H54 (cell line): Measurements from ENCODE around the gene TBC1D20.

Experiments used
- DNase-seq: peaks from one replicate; pipeline ENCODE4 v3.0.0; 2011; ENCODE audit warnings: low spot score, mixed read lengths; ENCODE audit not compliant: insufficient read length
- FAIRE-seq: peaks from 3 replicates; lab custom pipeline; 2011; peaks lifted over from hg19 to GRCh38; lab: Jason Lieb, UNC
- POLR2A ChIP-seq: IDR thresholded peaks from 2 replicates; pipeline ENCODE4 v1.6.1; 2011; ENCODE audit warnings: low read depth, mild to moderate bottlenecking, low read length

TBC1D20 gene

DNA sequence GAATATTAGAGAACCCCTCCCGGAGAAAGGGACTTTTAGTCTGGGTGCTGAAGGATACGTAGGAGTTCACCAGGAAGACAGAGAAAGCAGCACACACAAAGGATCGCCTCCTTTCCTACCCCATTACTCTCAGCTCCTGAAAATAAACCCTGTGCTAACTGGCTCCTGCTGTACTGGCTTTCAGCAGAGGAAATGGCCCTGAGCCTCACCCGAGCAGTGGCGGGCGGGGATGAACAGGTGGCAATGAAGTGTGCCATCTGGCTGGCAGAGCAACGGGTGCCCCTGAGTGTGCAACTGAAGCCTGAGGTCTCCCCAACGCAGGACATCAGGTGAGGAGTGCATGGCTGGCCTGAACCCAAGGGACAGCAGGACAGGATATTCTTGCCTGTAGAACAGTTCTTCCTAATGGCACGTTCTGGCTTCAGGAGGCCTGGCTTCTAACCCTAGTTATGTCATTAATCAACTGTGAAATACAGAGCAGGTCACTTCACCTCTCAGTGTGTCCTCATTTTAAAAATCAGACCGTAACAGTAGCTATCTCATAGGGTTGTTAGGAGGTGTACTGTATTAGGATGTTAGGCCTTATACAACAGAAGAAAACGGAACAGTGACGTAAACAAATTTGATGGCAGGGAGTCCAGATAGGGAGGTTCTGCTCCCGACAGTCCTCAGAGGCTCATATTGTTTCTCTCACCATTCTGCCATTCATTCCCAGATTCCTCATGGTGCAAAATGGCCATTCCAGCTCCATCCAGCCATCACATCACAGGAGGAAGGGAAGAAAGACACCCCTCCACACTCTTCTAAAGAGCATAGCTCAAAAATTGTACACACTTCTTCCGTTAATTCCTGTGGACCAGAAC lies 52.4 kb downstream of the TBC1D20 start:
- TF ChIP-seq POLR2A: no peak
- FAIRE-seq (no peak), DNase-seq (no peak)

DNA sequence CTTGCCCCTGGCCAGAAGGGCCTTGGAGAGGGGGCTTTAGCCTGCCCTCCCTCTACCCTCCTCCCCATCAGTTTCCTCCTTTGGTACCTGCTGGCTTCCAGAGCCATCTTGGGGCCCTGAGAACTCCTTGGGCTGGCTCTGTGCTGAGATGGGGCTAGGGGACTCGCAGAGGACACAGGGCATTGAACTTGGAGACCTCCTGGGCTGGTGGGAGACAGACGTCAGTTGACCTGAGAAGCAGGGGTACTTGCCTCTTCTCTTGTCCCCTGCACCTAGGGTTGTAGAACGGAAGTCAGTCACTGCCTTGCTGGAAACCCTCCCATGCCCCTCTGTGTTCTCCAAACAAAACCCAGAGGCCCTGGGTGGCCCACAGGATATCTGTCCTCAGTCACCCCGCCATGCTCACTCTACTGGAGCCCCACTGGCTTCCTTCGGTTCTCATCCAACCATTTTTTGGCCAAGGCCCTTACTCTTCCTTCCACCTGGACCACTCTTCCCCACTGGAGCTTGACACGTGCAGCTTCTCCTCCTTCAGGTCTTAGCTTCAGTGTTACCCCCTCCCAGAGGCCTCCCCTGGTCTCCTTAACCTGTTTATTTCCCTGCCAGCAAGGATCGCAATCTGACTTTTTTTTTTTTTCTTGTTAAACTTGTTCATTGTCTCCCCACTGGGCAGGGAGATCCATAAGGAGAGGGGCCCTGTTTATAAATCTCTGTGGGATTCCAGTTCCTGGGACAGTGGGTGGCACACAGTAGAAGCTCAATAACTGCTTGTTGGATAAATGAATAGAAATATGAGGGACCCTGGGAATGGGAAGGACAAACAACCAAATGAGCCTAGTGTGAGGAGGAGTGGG lies 53.3 kb downstream of the TBC1D20 start:
- DNase-seq (no peak), FAIRE-seq (no peak)
- TF ChIP-seq POLR2A: no peak

DNA sequence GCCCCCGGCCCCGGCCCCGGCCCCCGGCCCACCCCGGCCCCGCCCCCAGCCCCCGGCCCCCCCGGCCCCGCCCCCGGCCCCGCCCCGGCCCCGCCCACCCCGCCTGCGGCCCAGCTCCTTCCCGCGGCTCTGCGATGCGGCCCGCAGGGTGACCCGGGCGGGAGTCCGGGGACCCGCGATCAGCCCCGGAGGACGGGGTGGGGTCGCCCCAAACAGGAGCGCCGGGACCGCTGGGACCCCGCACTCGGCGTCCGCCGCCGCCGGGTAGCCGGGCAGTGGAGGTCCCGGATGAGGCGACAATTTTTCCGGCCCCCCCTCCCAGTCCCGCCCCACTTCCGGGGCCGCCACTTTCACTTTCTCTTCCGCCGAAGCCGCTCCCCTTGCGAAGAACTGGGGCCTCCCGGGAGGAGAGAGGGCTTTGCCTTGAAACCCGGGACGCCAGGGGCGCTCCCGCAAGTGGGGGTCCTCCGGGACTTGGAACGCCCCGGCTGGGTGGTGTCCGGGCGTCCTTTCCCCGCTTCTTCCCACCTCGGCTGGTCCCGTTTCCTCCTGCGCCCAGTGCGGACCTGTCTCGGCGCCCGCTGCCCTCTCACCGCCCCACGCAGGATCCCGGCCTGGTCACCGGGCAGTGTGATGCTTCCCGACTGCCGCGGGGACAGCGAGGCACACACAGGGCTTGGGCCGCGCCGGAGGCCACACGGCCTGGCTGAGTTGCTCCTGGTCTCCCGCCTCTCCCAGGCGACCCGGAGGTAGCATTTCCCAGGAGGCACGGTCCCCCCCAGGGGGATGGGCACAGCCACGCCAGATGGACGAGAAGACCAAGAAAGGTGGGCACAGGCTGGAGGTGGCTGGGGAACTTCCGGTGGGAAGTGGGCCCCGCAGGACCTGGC lies 54.1 kb downstream of the TBC1D20 start, which contains the start of gene RBCK1:
Gene RBCK1 (plus strand): TSS at position 347 of the 890 bp plus-strand sequence. CDS start 459 bp downstream, at position 806.
- DNase-seq: peak; percentile 95
- FAIRE-seq: no peak
- TF ChIP-seq POLR2A: no peak

DNA sequence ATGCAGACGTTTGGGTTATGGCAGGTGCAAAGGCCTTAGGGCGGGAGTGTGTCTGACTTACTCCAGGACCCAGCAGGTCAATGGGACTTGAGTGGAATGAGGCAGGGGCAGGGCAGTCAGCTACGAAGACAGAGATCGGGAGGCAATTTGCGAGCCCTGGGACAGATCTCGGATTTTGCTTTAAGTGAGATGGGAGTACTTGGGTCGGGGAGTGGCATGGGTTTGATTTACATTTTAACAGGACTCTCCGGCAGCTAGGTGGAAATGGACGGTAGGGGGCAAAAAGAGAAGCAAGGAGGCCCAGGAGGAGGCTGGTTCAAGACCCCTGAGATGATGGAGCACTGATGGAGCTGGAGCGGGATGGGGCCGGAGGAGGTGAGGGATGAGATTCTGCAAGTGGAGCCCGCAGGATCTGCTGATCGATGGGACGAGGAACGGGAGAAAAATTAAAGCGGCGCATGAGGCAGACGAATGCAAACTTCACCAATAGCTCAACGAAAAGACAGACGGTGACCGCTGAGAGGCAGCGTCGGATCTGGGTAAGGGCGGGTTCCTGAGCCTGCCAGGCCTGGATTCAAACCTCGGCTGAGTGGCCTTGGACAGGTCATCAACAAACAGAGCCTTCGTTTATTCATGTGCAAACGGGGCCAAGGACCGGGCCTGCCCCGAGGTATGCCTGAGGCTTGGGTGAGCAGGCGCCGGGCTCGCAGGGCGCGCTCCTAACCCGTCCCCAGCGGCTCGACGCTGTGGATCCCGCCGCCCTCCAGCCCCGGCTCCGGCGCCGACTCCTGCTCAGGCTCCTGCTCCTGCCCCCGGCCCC lies 55.0 kb downstream of the TBC1D20 start:
- TF ChIP-seq POLR2A: peak; percentile 80
- DNase-seq (peak; percentile 91), FAIRE-seq (no peak)

DNA sequence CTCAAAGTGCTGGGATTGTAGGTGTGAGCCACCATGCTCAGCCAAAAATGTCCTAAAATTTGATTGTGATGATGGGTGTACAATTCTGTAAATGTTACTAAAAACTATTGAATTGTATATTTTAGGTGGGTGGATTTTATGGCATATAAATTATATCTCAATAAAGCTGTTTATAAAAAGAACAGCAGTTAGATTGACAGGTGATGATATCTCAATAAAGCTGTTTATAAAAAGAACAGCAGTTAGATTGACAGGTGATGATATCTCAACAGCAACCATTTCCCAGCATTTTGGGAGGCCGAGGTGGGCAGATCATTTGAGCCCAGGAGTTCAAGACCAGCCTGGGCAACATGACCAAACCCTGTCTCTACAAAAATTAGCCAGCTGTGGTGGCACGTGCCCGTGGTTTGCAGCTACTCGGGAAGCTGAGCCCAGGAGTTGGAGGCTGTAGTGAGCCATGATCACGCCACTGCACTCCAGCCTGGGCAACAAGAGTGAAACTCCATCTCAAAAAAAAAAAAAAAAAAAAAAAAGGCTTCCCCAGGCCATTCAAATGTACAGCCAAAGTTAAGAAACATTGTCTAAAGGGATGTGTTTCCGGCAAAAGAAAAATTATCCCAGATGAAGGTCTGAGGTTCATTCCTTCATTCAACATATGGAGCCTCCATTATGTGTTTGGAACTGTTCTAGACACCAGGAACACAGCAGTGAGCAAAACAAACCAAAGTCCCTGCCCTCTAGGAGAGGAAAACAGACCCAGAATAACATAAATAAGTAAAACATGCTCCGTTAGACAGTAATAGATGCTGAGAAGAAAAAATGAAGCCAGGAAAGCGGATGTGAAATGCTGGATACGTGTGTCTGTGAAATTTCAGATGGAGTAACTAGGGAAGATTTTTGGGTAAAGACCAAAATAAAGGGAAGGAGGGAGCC lies 55.9 kb downstream of the TBC1D20 start:
- no peak for DNase-seq
- no peak for TF ChIP-seq POLR2A
- FAIRE-seq: no peak

DNA sequence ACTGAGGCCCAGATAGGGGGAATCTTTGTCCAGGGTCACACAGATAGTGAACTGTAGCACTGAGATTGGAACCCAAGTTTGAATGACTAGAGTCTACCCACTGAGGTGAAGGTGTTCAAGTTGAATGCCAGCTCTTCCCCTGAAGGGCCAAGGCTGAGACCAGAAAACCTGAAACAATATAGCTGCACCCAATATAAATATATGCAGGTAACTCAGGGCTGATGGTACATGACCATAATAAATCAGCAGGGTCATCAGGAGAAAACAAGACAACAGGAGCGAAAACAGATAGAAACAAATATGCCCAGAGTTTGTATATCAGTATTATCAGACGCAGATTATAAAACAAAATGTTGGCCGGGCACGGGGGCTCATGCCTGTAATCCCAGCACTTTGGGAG lies 58.2 kb downstream of the TBC1D20 start:
- no peak for FAIRE-seq
- no peak for DNase-seq
- TF ChIP-seq POLR2A: no peak

DNA sequence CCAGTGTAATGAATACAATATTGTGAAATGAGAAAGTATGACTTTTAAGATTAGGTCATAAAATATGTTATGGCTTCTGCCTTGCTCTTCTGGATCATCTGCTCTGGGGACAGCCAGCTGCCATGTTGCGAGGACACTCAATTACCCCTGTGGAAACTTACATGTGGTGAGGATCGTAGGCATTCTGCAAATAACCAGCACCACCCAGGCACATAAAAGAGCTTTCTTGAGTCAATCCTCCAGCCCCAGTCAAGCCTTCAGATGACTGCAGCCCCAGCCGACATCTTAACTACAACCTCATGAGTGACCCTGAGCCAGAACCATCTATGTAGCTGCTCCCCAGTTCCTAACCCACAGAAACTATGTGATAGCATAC lies 58.8 kb downstream of the TBC1D20 start:
- DNase-seq: no peak
- FAIRE-seq: no peak
- TF ChIP-seq POLR2A: no peak

DNA sequence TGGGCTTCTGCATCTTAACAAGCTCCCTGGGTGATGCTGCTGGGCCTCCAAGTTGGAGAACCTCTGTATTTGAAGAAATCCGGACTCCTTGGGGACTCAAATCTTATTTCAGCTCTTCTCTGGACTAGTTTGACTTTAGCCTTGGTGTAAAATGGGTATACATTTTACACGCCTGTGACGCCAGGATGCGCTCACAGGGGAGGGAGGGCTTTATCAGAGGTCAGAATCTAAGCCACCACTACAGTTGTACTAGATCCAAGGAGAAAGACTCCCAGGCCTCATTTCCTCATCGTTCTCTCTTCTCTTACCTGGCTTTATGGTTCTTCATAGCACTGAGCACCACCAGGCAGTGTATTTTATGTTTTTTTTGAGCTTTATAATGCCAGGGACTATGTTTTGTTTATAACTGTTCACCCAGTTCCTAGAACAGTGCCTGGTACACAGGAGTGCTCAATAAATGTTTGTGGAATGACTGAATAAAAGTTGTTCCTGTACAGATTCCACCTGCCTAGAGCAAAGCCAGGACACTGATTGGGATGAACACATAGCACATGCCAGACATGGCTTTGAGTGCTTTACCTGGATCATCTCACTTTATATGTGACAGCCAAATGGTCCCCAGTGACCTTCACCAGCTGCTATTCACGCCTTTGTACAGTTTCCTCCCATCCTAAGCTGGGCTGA lies 59.3 kb downstream of the TBC1D20 start:
- DNase-seq: no peak
- FAIRE-seq: no peak
- no peak for TF ChIP-seq POLR2A

DNA sequence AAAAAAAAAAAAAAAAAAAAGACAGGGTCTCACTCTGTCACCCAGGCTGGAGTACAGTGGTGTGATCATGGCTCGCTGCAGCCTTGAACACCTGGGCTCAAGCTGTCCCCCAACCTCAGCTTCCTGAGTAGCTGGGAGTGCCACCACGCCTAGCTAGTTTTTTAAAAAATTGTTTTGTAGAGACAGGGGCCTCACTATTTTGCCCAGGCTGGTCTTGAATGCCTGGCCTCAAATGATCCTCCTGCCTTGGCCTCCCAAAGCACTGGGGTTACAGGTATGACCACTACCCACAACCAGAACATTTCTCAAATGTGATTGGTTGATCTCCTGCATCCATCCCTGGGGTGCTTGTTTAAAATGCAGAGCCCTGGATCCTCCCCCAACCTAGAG lies 59.8 kb downstream of the TBC1D20 start:
- DNase-seq: no peak
- no peak for TF ChIP-seq POLR2A
- FAIRE-seq: no peak

DNA sequence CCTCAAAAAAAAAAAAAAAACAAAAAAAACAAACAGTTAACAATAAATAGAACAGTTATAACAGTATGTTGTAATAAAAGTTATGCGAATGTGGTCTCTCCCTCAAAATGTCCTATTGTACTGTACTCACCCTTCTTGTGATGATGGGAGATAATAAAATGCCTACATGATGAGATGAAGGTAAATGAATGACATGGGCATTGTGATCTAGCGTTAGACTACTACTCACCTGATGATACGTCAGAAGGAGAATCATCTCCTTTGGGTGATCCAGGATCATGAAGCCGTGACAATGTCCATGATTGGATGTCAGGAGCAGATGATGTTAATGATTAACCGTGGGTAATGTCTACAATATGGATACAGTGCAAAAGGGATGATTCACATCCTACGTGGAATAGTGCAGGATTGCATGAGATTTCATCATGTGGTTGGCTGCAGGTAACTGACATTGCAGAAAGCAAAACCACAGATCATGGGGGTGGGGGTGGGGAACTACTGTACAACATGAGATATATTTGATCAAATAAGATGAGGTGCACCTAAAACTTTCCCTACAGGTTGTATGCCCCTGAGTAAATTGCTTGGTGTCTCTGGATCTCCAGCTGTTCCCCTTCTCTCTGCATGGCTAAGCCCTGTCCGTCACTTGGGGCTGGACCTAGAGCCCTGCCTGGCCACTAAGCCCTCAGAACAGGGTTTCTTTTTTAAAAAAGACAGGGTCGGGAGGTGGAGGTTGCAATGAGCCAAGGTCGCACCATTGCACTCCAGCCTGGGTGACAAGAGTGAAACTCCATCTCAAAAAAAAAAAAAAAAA lies 60.4 kb downstream of the TBC1D20 start:
- FAIRE-seq (no peak), DNase-seq (no peak)
- TF ChIP-seq POLR2A: no peak
